H1 (cell line): ENCODE results near the gene GPR35. TPM values are rescaled to one million over a fixed set of nuclear protein-coding genes. Genes with fewer than 3 reads are reported as not detected.

Experiments
- CTCF ChIA-PET: fragments of 300-600 bp; sonication (Branson Sonifier 250); formaldehyde crosslinking; loops from one replicate; lab custom pipeline; 2021; ENCODE audit not compliant: partially characterized antibody; lab: Charles Lee
- POLR2A ChIA-PET: fragments of 300-600 bp; sonication (Branson Sonifier 250); formaldehyde crosslinking; loops from one replicate; lab custom pipeline; 2021; ENCODE audit warnings: inconsistent platforms; ENCODE audit not compliant: partially characterized antibody; lab: Charles Lee
- DNase-seq, 2 experiments: peaks; one replicate each; pipeline versions ENCODE4 v3.0.0 to v3.0.0-alpha.2; 2010 to 2022; ENCODE audit warnings: low spot score in 2 of 2, low read depth in 1 of 2, mixed read lengths in 1 of 2
- FAIRE-seq: peaks from 2 replicates; lab custom pipeline; 2011; peaks lifted over from hg19 to GRCh38; lab: Jason Lieb, UNC
- H2AFZ ChIP-seq: 2 replicates; pipeline ENCODE4 v1.8.1; 2012; ENCODE audit warnings: low read length, inconsistent platforms
- H2AK5ac ChIP-seq: 2 replicates; pipeline ENCODE4 v1.6.1; 2013; ENCODE audit warnings: low read depth, low read length
- H2BK120ac ChIP-seq: replicated peaks from 2 replicates; pipeline ENCODE3; 2013; ENCODE audit warnings: low read depth, low read length, inconsistent platforms
- H2BK12ac ChIP-seq: 2 replicates; pipeline ENCODE4 v1.6.1; 2013; ENCODE audit warnings: low read depth, low read length
- H2BK15ac ChIP-seq: 2 replicates; pipeline ENCODE4 v1.6.1; 2013; ENCODE audit warnings: low read length
- H2BK20ac ChIP-seq: 2 replicates; pipeline ENCODE4 v1.6.1; 2013; ENCODE audit warnings: low read length
- H2BK5ac ChIP-seq: 2 replicates; pipeline ENCODE4 v1.6.1; 2013; ENCODE audit warnings: low read depth, low read length
- H3K14ac ChIP-seq: 2 replicates; pipeline ENCODE4 v1.6.1; 2013; ENCODE audit warnings: inconsistent platforms; ENCODE audit not compliant: insufficient read length
- H3K18ac ChIP-seq: 2 replicates; pipeline ENCODE4 v1.6.1; 2013; ENCODE audit warnings: low read length; ENCODE audit errors: extremely low read depth
- H3K23ac ChIP-seq: 2 replicates; pipeline ENCODE4 v1.6.1; 2013; ENCODE audit warnings: inconsistent platforms; ENCODE audit not compliant: insufficient read length
- H3K23me2 ChIP-seq: 2 replicates; pipeline ENCODE4 v1.6.1; 2013; ENCODE audit warnings: low read depth, low read length
- H3K27ac ChIP-seq: 2 replicates; pipeline ENCODE4 v1.6.1; 2011; ENCODE audit warnings: low read depth, low read length, inconsistent platforms
- H3K27me3 ChIP-seq, 4 experiments: replicated peaks in 1 of 4; 1 replicate in 1 of 4; 2 replicates in 3 of 4; pipeline versions ENCODE4 v1.6.1 to v1.8.1; 2011 to 2013; ENCODE audit warnings: low read length in 3 of 4, mild to moderate bottlenecking in 3 of 4, inconsistent platforms in 2 of 4, mixed read lengths in 2 of 4, moderate library complexity in 1 of 4; ENCODE audit not compliant: control insufficient read depth in 3 of 4, insufficient read depth in 3 of 4; ENCODE audit errors: extremely low read depth in 1 of 4
- H3K36me3 ChIP-seq, 4 experiments: 2 replicates each; pipeline versions ENCODE4 v1.6.1 to v1.8.1; 2011 to 2013; ENCODE audit warnings: mild to moderate bottlenecking in 4 of 4, low read length in 3 of 4, moderate library complexity in 2 of 4, control low read depth in 1 of 4, inconsistent platforms in 1 of 4; ENCODE audit not compliant: insufficient read depth in 4 of 4, control insufficient read depth in 2 of 4
- H3K4ac ChIP-seq: replicated peaks from 2 replicates; pipeline ENCODE3; 2013; ENCODE audit warnings: low read length, low read depth, mixed read lengths, inconsistent platforms; ENCODE audit not compliant: insufficient read length
- H3K4me1 ChIP-seq, 4 experiments: replicated peaks in 1 of 4; 1 replicate in 1 of 4; 2 replicates in 3 of 4; pipeline versions ENCODE4 v1.6.1 to v1.8.1; 2011 to 2013; ENCODE audit warnings: low read length in 3 of 4, inconsistent platforms in 2 of 4, mixed read lengths in 1 of 4; ENCODE audit not compliant: insufficient read depth in 4 of 4, control insufficient read depth in 3 of 4
- H3K4me2 ChIP-seq, 2 experiments: 2 replicates each; pipeline versions ENCODE4 v1.6.1 to v1.8.1; 2011 to 2013; ENCODE audit warnings: low read depth in 2 of 2, low read length in 2 of 2, control low read depth in 1 of 2, inconsistent platforms in 1 of 2, mild to moderate bottlenecking in 1 of 2; ENCODE audit not compliant: insufficient read depth in 1 of 2
- H3K4me3 ChIP-seq, 4 experiments: fragments of 200-600, 300-600 bp in 1 of 4; sonication (generic), shearing (Covaris generic), sonication (Bioruptor Twin) in 1 of 4; 2 replicates each; pipeline versions ENCODE4 v1.5.1 to v1.8.1; 2011 to 2016; ENCODE audit warnings: low read length in 4 of 4, low read depth in 3 of 4, control low read depth in 2 of 4, inconsistent platforms in 2 of 4, mild to moderate bottlenecking in 2 of 4, mixed read lengths in 1 of 4, moderate library complexity in 1 of 4; ENCODE audit not compliant: insufficient read depth in 2 of 4; ENCODE audit errors: extremely low read depth in 1 of 4
- H3K56ac ChIP-seq: replicated peaks from 2 replicates; pipeline ENCODE3; 2013; ENCODE audit warnings: low read depth, mild to moderate bottlenecking, mixed read lengths, low read length, inconsistent platforms; ENCODE audit not compliant: insufficient read length
- H3K79me1 ChIP-seq: 2 replicates; pipeline ENCODE4 v1.6.1; 2013; ENCODE audit warnings: low read depth, low read length, control low read depth
- H3K79me2 ChIP-seq, 2 experiments: 2 replicates each; pipeline versions ENCODE4 v1.6.1 to v1.8.1; 2012 to 2013; ENCODE audit warnings: low read length in 2 of 2, mild to moderate bottlenecking in 2 of 2, inconsistent platforms in 1 of 2; ENCODE audit not compliant: insufficient read depth in 2 of 2, control insufficient read depth in 1 of 2
- H3K9ac ChIP-seq, 4 experiments: replicated peaks in 1 of 4; 1 replicate in 1 of 4; 2 replicates in 3 of 4; pipeline versions ENCODE4 v1.6.1 to v1.8.1; 2011 to 2013; ENCODE audit warnings: low read depth in 3 of 4, low read length in 3 of 4, control low read depth in 2 of 4, mild to moderate bottlenecking in 2 of 4, moderate library complexity in 2 of 4, inconsistent platforms in 1 of 4; ENCODE audit errors: extremely low read depth in 1 of 4
- H3K9me3 ChIP-seq, 2 experiments: 2 replicates each; pipeline versions ENCODE4 v1.6.1 to v1.8.1; 2012 to 2013; ENCODE audit warnings: mild to moderate bottlenecking in 2 of 2, moderate library complexity in 2 of 2, control low read depth in 1 of 2, inconsistent platforms in 1 of 2, low read depth in 1 of 2, low read length in 1 of 2, mixed read lengths in 1 of 2; ENCODE audit not compliant: insufficient read depth in 2 of 2
- H4K20me1 ChIP-seq, 2 experiments: replicated peaks in 1 of 2; 2 replicates each; pipeline versions ENCODE3 to v1.8.1; 2011 to 2013; ENCODE audit warnings: inconsistent platforms in 2 of 2, low read length in 2 of 2, mild to moderate bottlenecking in 1 of 2; ENCODE audit not compliant: insufficient read depth in 2 of 2, control insufficient read depth in 1 of 2
- H4K5ac ChIP-seq: 2 replicates; pipeline ENCODE4 v1.6.1; 2013; ENCODE audit warnings: low read length, low read depth, mixed read lengths, inconsistent platforms; ENCODE audit not compliant: insufficient read length
- H4K8ac ChIP-seq: 2 replicates; pipeline ENCODE4 v1.8.0; 2013; ENCODE audit warnings: mild to moderate bottlenecking, moderate library complexity, low read length, inconsistent platforms; ENCODE audit not compliant: insufficient read depth; ENCODE audit errors: extremely low read depth
- H4K91ac ChIP-seq: replicated peaks from 2 replicates; pipeline ENCODE3; 2013; ENCODE audit warnings: low read length, mixed read lengths, inconsistent platforms; ENCODE audit not compliant: insufficient read length
- WGBS, 2 experiments: shearing (Covaris generic) in 1 of 2; methylation state at CpG; one replicate each; pipeline versions ENCODE4 v1.1.6 to v1.1.7; 2013 to 2015; ENCODE audit warnings: low lambda C conversion rate in 2 of 2, mixed read lengths in 2 of 2, inconsistent platforms in 1 of 2, low coverage in 1 of 2, missing lambda C conversion rate in 1 of 2; ENCODE audit not compliant: insufficient replicate concordance in 2 of 2, insufficient coverage in 1 of 2, insufficient read length in 1 of 2; ENCODE audit errors: extremely low coverage in 1 of 2, missing lambda C conversion rate in 1 of 2; 5-methylcytosine and 5-hydroxymethylcytosine counted together
- long read RNA-seq, 2 experiments: library from RNA in 1 of 2; library from capped mRNA in 1 of 2; stranded (forward); transcript quantifications; one replicate each; pipeline ENCODE4 v2.0.0, GENCODE V29; 2021; ENCODE audit warnings: inconsistent platforms in 1 of 2
- polyA minus RNA-seq, 3 experiments: library from RNA; depleted of rRNA, polyadenylated mRNA; stranded (reverse); fragments of >200 nt; gene quantifications; 1 replicate in 2 of 3; 2 replicates in 1 of 3; pipeline ENCODE4 v1.2.3, GENCODE V29; 2011
- polyA plus RNA-seq, 7 experiments: library from polyadenylated mRNA; depleted of rRNA in 3 of 7; stranded (reverse) in 5 of 7; unstranded in 2 of 7; fragments of >200 nt in 5 of 7; fragments of 200-250 nt in 2 of 7; gene quantifications; 1 replicate in 5 of 7; 2 replicates in 1 of 7; 4 replicates in 1 of 7; pipeline versions ENCODE4 v1.2.1 to v1.2.3, GENCODE V29; 2011 to 2013; ENCODE audit warnings: missing spikeins in 2 of 7, mixed read lengths in 2 of 7
- total RNA-seq: library from RNA; stranded (reverse); fragmentation: NEBNext Ultra II Directional; extraction: Animal tissue kit (Norgen Biotek cat#: 25700); gene quantifications from 2 replicates; pipeline ENCODE4 v1.2.1, GENCODE V29; 2021
- TF ChIP-seq, protein P1 (sequence below): IDR thresholded peaks from 2 replicates; pipeline ENCODE4 v1.6.1; 2012; ENCODE audit warnings: low read length, inconsistent platforms

Gene GPR35
- total RNA-seq (0.29 TPM in 1 of 2 replicates, not detected in the other), polyA plus RNA-seq (2011; rRNA removed) (0.47 and 0.67 TPM in 2 replicates), polyA minus RNA-seq (2011; rRNA and poly(A)+ RNA removed) (not detected in 2 replicates)
- 0.70 TPM for polyA plus RNA-seq (2011; cell fraction: cytosol; rRNA removed)
- polyA plus RNA-seq (2011; cell fraction: nucleus; rRNA removed), result 2.6 TPM
- polyA plus RNA-seq (2012, experiment 1 of 2), result 0.23 to 0.51 TPM (median 0.37 TPM) in 4 replicates
- polyA plus RNA-seq (2012, experiment 2 of 2), result 0.29 TPM
- polyA plus RNA-seq (2013, experiment 1 of 2), result 0.24 TPM
- polyA plus RNA-seq (2013, experiment 2 of 2), result 0.13 TPM
- polyA minus RNA-seq (2011; cell fraction: cytosol; rRNA and poly(A)+ RNA removed), result not detected
- 0.30 TPM for polyA minus RNA-seq (2011; cell fraction: nucleus; rRNA and poly(A)+ RNA removed)
- long read RNA-seq, experiment 1, result 0 reads
- long read RNA-seq, experiment 2, result 0 reads

GRCh38 chr2:240624950-240625621, at the start of gene GPR35:
Gene GPR35 (plus strand): TSS chr2:240625480. CDS start chr2:240629953, 4,473 bp downstream.
- WGBS, 2 experiments, result 76% methylated on average over 18 of the region's 23 CpGs; no CpG with 5 or more reads in 1 of the 2 experiments
- Histone ChIP-seq H2AFZ (no peak within 1 kb of the TSS), H3K14ac (no peak within 1 kb of the TSS), H2BK12ac (no peak within 1 kb of the TSS), H3K36me3 (no peaks in the 10 kb centered on the region), H3K4me1 (peaks cover 0 to 6% (median 1%) of the 10 kb centered on the region in 4 experiments; a peak in 3 of 7 replicates), H3K56ac (no peak within 1 kb of the TSS), H3K79me1 (no peaks in the 10 kb centered on the region), H4K8ac (no peak within 1 kb of the TSS), H3K18ac (no peak within 1 kb of the TSS), H3K9me3 (peaks cover 0 to 11% of the 10 kb centered on the region in 2 experiments; a peak in 1 of 4 replicates), H2BK15ac (no peak within 1 kb of the TSS), H4K20me1 (no peaks in the 10 kb centered on the region), H2BK120ac (no peak within 1 kb of the TSS), H2BK5ac (no peak within 1 kb of the TSS), H3K9ac (no peak within 1 kb of the TSS), H3K27me3 (no peaks in the 10 kb centered on the region), H2BK20ac (no peak within 1 kb of the TSS), H4K91ac (peak within 1 kb of the TSS; percentile 54), H3K79me2 (no peaks in the 10 kb centered on the region), H3K23ac (no peak within 1 kb of the TSS), H4K5ac (no peak within 1 kb of the TSS), H3K23me2 (no peaks in the 10 kb centered on the region), H3K4ac (no peak within 1 kb of the TSS), H3K27ac (no peak within 1 kb of the TSS), H2AK5ac (no peak within 1 kb of the TSS), H3K4me2 (no peak within 1 kb of the TSS), H3K4me3 (no peak within 1 kb of the TSS)
- FAIRE-seq (no peak), DNase-seq (no peak)
- ChIA-PET POLR2A (no interaction called here), CTCF (no interaction called here)
- TF ChIP-seq, protein P1, sequence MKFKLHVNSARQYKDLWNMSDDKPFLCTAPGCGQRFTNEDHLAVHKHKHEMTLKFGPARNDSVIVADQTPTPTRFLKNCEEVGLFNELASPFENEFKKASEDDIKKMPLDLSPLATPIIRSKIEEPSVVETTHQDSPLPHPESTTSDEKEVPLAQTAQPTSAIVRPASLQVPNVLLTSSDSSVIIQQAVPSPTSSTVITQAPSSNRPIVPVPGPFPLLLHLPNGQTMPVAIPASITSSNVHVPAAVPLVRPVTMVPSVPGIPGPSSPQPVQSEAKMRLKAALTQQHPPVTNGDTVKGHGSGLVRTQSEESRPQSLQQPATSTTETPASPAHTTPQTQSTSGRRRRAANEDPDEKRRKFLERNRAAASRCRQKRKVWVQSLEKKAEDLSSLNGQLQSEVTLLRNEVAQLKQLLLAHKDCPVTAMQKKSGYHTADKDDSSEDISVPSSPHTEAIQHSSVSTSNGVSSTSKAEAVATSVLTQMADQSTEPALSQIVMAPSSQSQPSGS, result no peak
